Spleen (tissue), 7 donors: ENCODE data around the gene CCDC141.

ENCODE experiments used
- CTCF ChIP-seq, 11 experiments: fragments of 200-600 bp in 7 of 11; fragments of 450-650 bp in 4 of 11; sonication (generic) in 4 of 11; IDR thresholded peaks in 8 of 11; conservative IDR thresholded peaks in 3 of 11; 1 replicate in 7 of 11; 2 replicates in 4 of 11; pipeline versions ENCODE4 v1.4.0 to v1.8.0; 2016 to 2021; ENCODE audit warnings: antibody characterized with exemption in 11 of 11, inconsistent platforms in 4 of 11, mild to moderate bottlenecking in 1 of 11
- POLR2A ChIP-seq, 3 donors: fragments of 450-650 bp; IDR thresholded peaks; one replicate each; pipeline ENCODE4 v1.5.1; 2017; ENCODE audit warnings: antibody characterized with exemption in 3 of 3, mild to moderate bottlenecking in 1 of 3
- POLR2AphosphoS5 ChIP-seq, 3 donors: sonication (generic); formaldehyde crosslinking; IDR thresholded peaks; one replicate each; pipeline ENCODE4 v1.5.1; 2017; ENCODE audit warnings: antibody characterized with exemption in 3 of 3
- donor health status: DM: no; HTN: no; CAD: no; lungs with moderate emphysema.
- donor health status: DM: no; HTN: no; CAD: no.
- donor health status: DM: no; HTN: no; CAD: no.

GRCh38 chr2:179024445-179024844, 25.5 kb downstream of the CCDC141 start:
- TF ChIP-seq CTCF (IDR thresholded peaks at IDR 0.05 in 8 of 11, conservative IDR thresholded peaks at IDR 0.05 in 3 of 11) (no peak), POLR2A (IDR thresholded peaks at IDR 0.05) (no peak), POLR2AphosphoS5 (IDR thresholded peaks at IDR 0.05) (no peak)
